SK-N-SH (cell line): ENCODE results near the gene RNF169. TPM values are rescaled to one million over a fixed set of nuclear protein-coding genes. Genes with fewer than 3 reads are reported as not detected.

Experiments
- CTCF ChIA-PET: fragments of 300-600, 350-600 bp; formaldehyde crosslinking; extraction: SDS; loops from one replicate; lab custom pipeline; 2021; lab: Yijun Ruan, JAX
- POLR2A ChIA-PET: fragments of 350-600 bp; sonication (Branson Sonifier 250); formaldehyde crosslinking; extraction: SDS; loops from one replicate; lab custom pipeline; 2020; ENCODE audit warnings: antibody characterized with exemption, inconsistent platforms; lab: Yijun Ruan, JAX
- DNase-seq: peaks from one replicate; pipeline ENCODE4 v3.0.0; 2012
- H2AFZ ChIP-seq: fragments of 200-600 bp; sonication (generic); 2 replicates; pipeline ENCODE4 v1.8.1; 2016; ENCODE audit warnings: antibody characterized with exemption, mild to moderate bottlenecking, low read depth
- H3F3A ChIP-seq: fragments of 200-600 bp; sonication (generic); replicated peaks from 2 replicates; pipeline ENCODE3; 2016; ENCODE audit warnings: antibody characterized with exemption, mild to moderate bottlenecking; ENCODE audit not compliant: insufficient read depth
- H3K27ac ChIP-seq, 2 experiments: fragments of 200-500 bp in 1 of 2; fragments of 200-600 bp in 1 of 2; sonication (Bioruptor generic) in 1 of 2; sonication (generic), shearing (Covaris generic) in 1 of 2; 2 replicates each; pipeline versions ENCODE4 v1.5.1 to v1.6.1; 2014 to 2016; ENCODE audit warnings: low read depth in 2 of 2, inconsistent platforms in 1 of 2, low read length in 1 of 2, mild to moderate bottlenecking in 1 of 2, mixed read lengths in 1 of 2
- H3K27me3 ChIP-seq: fragments of 200-600 bp; sonication (generic), shearing (Covaris generic); 2 replicates; pipeline ENCODE4 v1.6.1; 2016; ENCODE audit warnings: mixed run types; ENCODE audit not compliant: insufficient read depth
- H3K36me3 ChIP-seq, 2 experiments: fragments of 200-500 bp in 1 of 2; fragments of 200-600 bp in 1 of 2; sonication (Bioruptor generic) in 1 of 2; sonication (generic) in 1 of 2; replicated peaks in 1 of 2; 2 replicates each; pipeline versions ENCODE3 to v1.5.1; 2014 to 2016; ENCODE audit warnings: low read length in 1 of 2, mild to moderate bottlenecking in 1 of 2; ENCODE audit not compliant: insufficient read depth in 2 of 2, control insufficient read depth in 1 of 2
- H3K4me1 ChIP-seq, 2 experiments: fragments of 200-500 bp in 1 of 2; fragments of 200-600 bp in 1 of 2; sonication (Bioruptor generic) in 1 of 2; sonication (generic), shearing (Covaris generic) in 1 of 2; 2 replicates each; pipeline versions ENCODE4 v1.5.1 to v1.6.1; 2014 to 2016; ENCODE audit warnings: low read depth in 1 of 2, low read length in 1 of 2, mixed run types in 1 of 2; ENCODE audit not compliant: insufficient read depth in 2 of 2, control insufficient read depth in 1 of 2
- H3K4me2 ChIP-seq: fragments of 200-600 bp; sonication (generic), shearing (Covaris generic); 2 replicates; pipeline ENCODE4 v1.6.1; 2017; ENCODE audit warnings: mixed run types
- H3K4me3 ChIP-seq, 2 experiments: fragments of 200-500 bp in 1 of 2; fragments of 200-600 bp in 1 of 2; sonication (Bioruptor generic) in 1 of 2; sonication (generic), shearing (Covaris generic) in 1 of 2; 2 replicates each; pipeline versions ENCODE4 v1.5.1 to v1.8.1; 2014 to 2016; ENCODE audit warnings: low read depth in 2 of 2, inconsistent platforms in 1 of 2, low read length in 1 of 2, mild to moderate bottlenecking in 1 of 2, mixed read lengths in 1 of 2, moderate library complexity in 1 of 2
- H3K79me2 ChIP-seq: fragments of 200-600 bp; sonication (generic); 2 replicates; pipeline ENCODE4 v1.8.1; 2017; ENCODE audit warnings: mild to moderate bottlenecking; ENCODE audit not compliant: insufficient read depth
- H3K9ac ChIP-seq: fragments of 200-600 bp; sonication (generic); 2 replicates; pipeline ENCODE4 v1.6.1; 2017; ENCODE audit warnings: mixed run types
- H3K9me2 ChIP-seq: fragments of 200-600 bp; sonication (generic); 2 replicates; pipeline ENCODE4 v1.6.1; 2017; ENCODE audit warnings: mixed run types
- H3K9me3 ChIP-seq: fragments of 200-600 bp; sonication (generic); 2 replicates; pipeline ENCODE4 v1.6.1; 2017; ENCODE audit warnings: mixed run types, mild to moderate bottlenecking, moderate library complexity
- H4K20me1 ChIP-seq: fragments of 200-600 bp; sonication (generic); 2 replicates; pipeline ENCODE4 v1.6.1; 2017; ENCODE audit warnings: mild to moderate bottlenecking, mixed run types; ENCODE audit not compliant: insufficient read depth
- CHD2 ChIP-seq: fragments of 150-350 bp; IDR thresholded peaks from 2 replicates; pipeline ENCODE4 v1.6.1; 2018; ENCODE audit warnings: low read length; ENCODE audit not compliant: partially characterized antibody
- ELF1 ChIP-seq: IDR thresholded peaks from 2 replicates; pipeline ENCODE4 v1.4.0; 2012
- EP300 ChIP-seq, 2 experiments: IDR thresholded peaks; 2 replicates each; pipeline versions ENCODE4 v1.4.0 to v1.6.1; 2012; ENCODE audit warnings: borderline replicate concordance in 1 of 2, low read depth in 1 of 2, low read length in 1 of 2
- FOSL2 ChIP-seq: IDR thresholded peaks from 2 replicates; pipeline ENCODE4 v1.4.0; 2012; ENCODE audit warnings: low read depth, mild to moderate bottlenecking, moderate library complexity, borderline replicate concordance
- FOXJ3 ChIP-seq: sonication (generic); formaldehyde crosslinking; IDR thresholded peaks from 2 replicates; pipeline ENCODE4 v1.5.1; 2020; ENCODE audit warnings: mild to moderate bottlenecking, missing genetic modification reagents
- FOXM1 ChIP-seq: IDR thresholded peaks from 2 replicates; pipeline ENCODE4 v1.4.0; 2012; ENCODE audit warnings: low read depth, mild to moderate bottlenecking
- GABPA ChIP-seq: IDR thresholded peaks from 2 replicates; pipeline ENCODE4 v1.4.0; 2012; ENCODE audit warnings: low read depth, mild to moderate bottlenecking
- JUND ChIP-seq: IDR thresholded peaks from 2 replicates; pipeline ENCODE4 v1.4.0; 2012
- NRF1 ChIP-seq: IDR thresholded peaks from 2 replicates; pipeline ENCODE4 v1.6.1; 2012; ENCODE audit warnings: low read depth, mild to moderate bottlenecking, low read length
- PBX3 ChIP-seq: IDR thresholded peaks from 2 replicates; pipeline ENCODE4; 2012
- POLR2AphosphoS5 ChIP-seq: IDR thresholded peaks from 2 replicates; pipeline ENCODE4 v1.6.1; 2012; ENCODE audit warnings: low read depth, low read length
- RCOR1 ChIP-seq: fragments of 150-350 bp; IDR thresholded peaks from 2 replicates; pipeline ENCODE4 v1.6.1; 2017; ENCODE audit warnings: antibody characterized with exemption, low read length
- REST ChIP-seq: IDR thresholded peaks from 2 replicates; pipeline ENCODE4 v1.6.1; 2012; ENCODE audit warnings: mild to moderate bottlenecking, low read depth, low read length, moderate library complexity
- RXRA ChIP-seq: IDR thresholded peaks from 2 replicates; pipeline ENCODE4 v1.4.0; 2012; ENCODE audit warnings: low read depth, mild to moderate bottlenecking, borderline replicate concordance
- SIN3A ChIP-seq: IDR thresholded peaks from 2 replicates; pipeline ENCODE4 v1.6.1; 2012; ENCODE audit warnings: low read depth, mild to moderate bottlenecking, low read length, moderate library complexity, borderline replicate concordance
- SMC3 ChIP-seq: IDR thresholded peaks from 2 replicates; pipeline ENCODE4 v1.6.1; 2012; ENCODE audit warnings: low read depth, low read length, improper control_type of control experiment
- TAF1 ChIP-seq: IDR thresholded peaks from 2 replicates; pipeline ENCODE4 v1.6.1; 2012; ENCODE audit warnings: low read depth, mild to moderate bottlenecking, low read length, moderate library complexity, borderline replicate concordance
- TCF12 ChIP-seq: IDR thresholded peaks from 2 replicates; pipeline ENCODE4 v1.4.0; 2012
- USF1 ChIP-seq: IDR thresholded peaks from 2 replicates; pipeline ENCODE4 v1.4.0; 2012; ENCODE audit warnings: low read depth, borderline replicate concordance
- YY1 ChIP-seq: IDR thresholded peaks from 2 replicates; pipeline ENCODE4 v1.4.0; 2012; ENCODE audit warnings: low read depth, mild to moderate bottlenecking
- ZBTB33 ChIP-seq: IDR thresholded peaks from 2 replicates; pipeline ENCODE4 v1.4.0; 2012; ENCODE audit warnings: low read depth, borderline replicate concordance
- WGBS: methylation state at CpG from one replicate; pipeline ENCODE4 v1.1.6; 2017; ENCODE audit warnings: low lambda C conversion rate; 5-methylcytosine and 5-hydroxymethylcytosine counted together
- polyA plus RNA-seq, 3 experiments: library from polyadenylated mRNA; depleted of rRNA; stranded (reverse); fragments of >200 nt; gene quantifications; 2 replicates each; pipeline ENCODE4 v1.2.3, GENCODE V29; 2012

Gene RNF169
- polyA plus RNA-seq, 1 of the 3 experiments (the other 2 are of a cell fraction): 2.2 TPM

- Histone ChIP-seq H4K20me1 (no peaks in the 10 kb centered on the region), H3F3A (no peaks in the 10 kb centered on the region), H3K9me2 (no peaks in the 10 kb centered on the region), H3K27me3 (no peaks in the 10 kb centered on the region), H3K27ac (no peak overlapping the region), H3K4me2 (no peak overlapping the region), H2AFZ (no peak overlapping the region), H3K9me3 (no peaks in the 10 kb centered on the region), H3K4me1 (peaks cover 9 to 19% of the 10 kb centered on the region in 2 experiments; a peak in 3 of 4 replicates), H3K9ac (no peak overlapping the region), H3K79me2 (no peaks in the 10 kb centered on the region), H3K4me3 (no peak overlapping the region), H3K36me3 (no peaks in the 10 kb centered on the region)
- no peak for DNase-seq
- ChIA-PET CTCF (interaction anchor here (15.6 kb wide), 1 partner anchor 13 kb away, joined by 243 read pairs; no protein-coding TSS in a partner anchor), POLR2A (no interaction called here)
- TF ChIP-seq EP300 (IDR thresholded peaks at IDR 0.05; ENCODE audit: borderline replicate concordance in 1 of 2, low read depth in 1 of 2, low read length in 1 of 2) (no peak), TAF1 (no peak), POLR2AphosphoS5 (no peak), ZBTB33 (no peak), YY1 (no peak), JUND (no peak), SIN3A (no peak)
- WGBS: 68% methylated on average over 4 of the region's 4 CpGs
These were observed 35.0 kb upstream of the RNF169 start for GRCh38 chr11:74713686-74714085.

- Histone ChIP-seq H3K4me1 (peaks cover 9% of the 10 kb centered on the region in 2 experiments; a peak in 3 of 4 replicates), H3K9ac (no peak overlapping the region), H3K27me3 (no peaks in the 10 kb centered on the region), H3K9me2 (no peaks in the 10 kb centered on the region), H3F3A (no peaks in the 10 kb centered on the region), H3K27ac (no peak overlapping the region), H3K9me3 (no peaks in the 10 kb centered on the region), H3K36me3 (no peaks in the 10 kb centered on the region), H3K4me3 (no peak overlapping the region), H3K79me2 (no peaks in the 10 kb centered on the region), H2AFZ (no peak overlapping the region), H4K20me1 (no peaks in the 10 kb centered on the region), H3K4me2 (no peak overlapping the region)
- CTCF ChIA-PET: interaction anchor here (1.2 to 3.5 kb wide), 3 partner anchors 11 to 12 kb away, joined by 3 to 14 read pairs (median 8); no protein-coding TSS in a partner anchor
- 90% methylated on average over 7 of the region's 7 CpGs for WGBS
- DNase-seq: no peak
- POLR2A ChIA-PET: no interaction called here
- TF ChIP-seq FOXM1 (no peak), GABPA (no peak), PBX3 (no peak), FOSL2 (no peak), CHD2 (no peak), SIN3A (no peak), REST (no peak), RCOR1 (no peak), FOXJ3 (CRISPR knock-in tag) (no peak), SMC3 (no peak), RXRA (no peak), POLR2AphosphoS5 (no peak), TCF12 (no peak), NRF1 (no peak), ELF1 (no peak), EP300 (IDR thresholded peaks at IDR 0.05; ENCODE audit: borderline replicate concordance in 1 of 2, low read depth in 1 of 2, low read length in 1 of 2) (no peak), USF1 (no peak)
These were observed 33.7 kb upstream of the RNF169 start for GRCh38 chr11:74714904-74715303.
